HG02884 (cell line): Measurements from ENCODE around the gene RCN1.
"Not testable (repeated sequence)": the region's sequence is repeated elsewhere in the genome, so short reads cannot be mapped to it uniquely, and the experiment has no call there.

ENCODE experiments used
- ATAC-seq: cut with Tn5 transposase; IDR thresholded peaks from one replicate; pipeline ENCODE4 v1.9.1; 2021; ENCODE audit warnings: mild to moderate bottlenecking, moderate library complexity; ENCODE audit not compliant: unreplicated experiment

Gene RCN1

DNA sequence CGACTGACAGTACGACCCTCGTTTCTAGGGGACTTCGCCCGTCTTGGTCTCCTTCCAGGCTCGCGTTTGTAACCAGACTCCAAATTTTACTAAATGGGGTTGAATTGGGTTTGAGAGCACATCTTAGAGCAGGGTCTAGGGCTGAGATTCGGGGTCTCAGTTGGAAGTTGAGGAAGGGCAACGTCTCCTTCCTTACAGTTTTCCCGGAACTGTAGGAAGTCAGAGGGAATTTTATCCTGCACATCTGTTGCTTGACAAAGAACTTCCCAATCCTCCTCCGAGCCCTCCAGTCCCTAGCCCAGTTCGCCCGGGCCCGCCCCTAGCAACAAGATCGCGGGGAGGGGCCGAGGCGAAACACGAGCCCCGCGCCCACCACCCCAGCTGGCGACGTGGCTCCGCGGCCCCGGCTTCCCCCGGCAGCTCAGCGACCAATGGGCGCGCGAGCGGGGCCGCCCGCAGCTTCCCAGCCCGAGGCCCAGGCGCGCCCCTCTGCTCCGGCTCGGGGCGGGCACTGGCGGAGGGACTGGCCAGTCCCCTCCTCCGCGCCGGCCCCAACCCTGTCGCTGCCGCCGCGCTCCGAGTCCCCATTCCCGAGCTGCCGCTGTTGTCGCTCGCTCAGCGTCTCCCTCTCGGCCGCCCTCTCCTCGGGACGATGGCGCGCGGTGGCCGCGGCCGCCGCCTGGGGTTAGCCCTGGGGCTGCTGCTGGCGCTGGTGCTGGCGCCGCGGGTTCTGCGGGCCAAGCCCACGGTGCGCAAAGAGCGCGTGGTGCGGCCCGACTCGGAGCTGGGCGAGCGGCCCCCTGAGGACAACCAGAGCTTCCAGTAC is at the start of gene RCN1:
Gene RCN1, plus strand, starts transcription at position 530 of the 826 bp plus-strand sequence. Its CDS starts 123 bp downstream, at position 653.
- peak; percentile 42 for ATAC-seq

DNA sequence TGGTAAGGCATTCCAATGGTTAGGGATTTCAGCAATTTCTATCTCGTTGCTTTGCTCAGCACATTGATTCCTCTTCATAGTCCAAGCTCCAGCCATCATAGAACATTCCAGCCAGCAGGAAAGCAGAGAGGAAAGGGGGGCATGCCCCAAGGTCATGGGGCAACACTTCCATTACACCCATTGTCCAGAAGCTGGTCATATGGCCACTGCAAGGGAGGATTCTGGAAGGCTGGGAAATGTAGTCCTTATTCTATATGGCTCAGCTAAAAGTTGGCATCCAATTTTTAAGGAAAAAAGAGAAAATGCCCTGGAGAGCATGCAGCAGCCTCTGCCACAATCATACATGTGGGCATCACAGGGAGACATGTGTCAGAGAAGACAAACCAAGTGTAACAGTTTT is 47.1 kb upstream of the RCN1 start:
- ATAC-seq, result no peak

DNA sequence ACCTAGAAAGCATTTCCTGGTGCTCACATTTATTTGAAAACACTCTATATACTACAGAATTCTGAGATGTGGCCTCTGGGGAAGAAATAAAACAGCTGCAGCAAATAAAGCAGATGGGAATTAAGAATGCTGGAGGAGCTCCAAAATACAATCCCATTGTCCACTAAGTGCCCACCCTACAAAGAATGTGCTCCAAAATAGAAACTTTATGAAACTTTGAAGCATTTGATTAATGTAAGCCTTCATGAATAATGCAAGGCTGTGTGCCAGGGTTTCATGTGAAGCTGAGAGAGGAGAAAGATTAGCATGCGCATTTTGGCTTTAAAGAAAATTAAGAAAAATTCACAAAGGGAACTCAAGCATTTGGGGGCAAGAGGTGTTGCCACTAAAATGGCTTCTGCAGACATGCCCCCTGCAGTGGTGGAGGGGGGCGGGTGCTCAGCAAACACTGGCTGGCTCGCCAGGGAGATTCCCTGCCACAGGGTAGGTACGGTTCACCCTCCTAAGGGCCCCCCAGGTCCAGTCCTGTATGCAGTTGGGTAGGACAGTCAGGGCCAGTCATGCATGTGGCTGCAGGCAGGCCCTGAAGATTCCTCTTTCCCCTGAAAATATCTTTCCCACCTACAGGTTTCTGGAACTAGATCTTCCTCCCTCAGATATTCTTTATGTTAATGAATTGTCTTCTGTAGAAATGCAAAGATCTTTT is 46.6 kb upstream of the RCN1 start:
- ATAC-seq, result no peak

DNA sequence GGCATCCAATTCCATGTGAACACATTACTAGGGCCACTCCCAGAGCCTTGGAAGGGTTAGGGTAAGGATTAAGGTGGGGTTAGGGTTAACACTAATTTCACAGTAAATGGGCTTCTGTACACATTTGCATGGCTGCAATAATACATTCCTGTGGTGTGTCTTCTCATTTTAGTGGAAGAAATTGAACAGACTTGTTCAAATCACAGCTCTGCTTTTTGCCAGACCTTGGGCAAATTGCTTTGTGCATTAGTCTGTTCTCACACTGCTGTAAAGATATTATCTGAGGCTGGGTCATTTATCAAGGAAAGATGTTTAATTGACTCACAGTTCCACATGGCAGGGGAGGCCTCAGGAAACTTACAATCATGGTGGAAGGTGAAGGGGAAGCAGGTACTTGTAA is 45.4 kb upstream of the RCN1 start:
- no peak for ATAC-seq

DNA sequence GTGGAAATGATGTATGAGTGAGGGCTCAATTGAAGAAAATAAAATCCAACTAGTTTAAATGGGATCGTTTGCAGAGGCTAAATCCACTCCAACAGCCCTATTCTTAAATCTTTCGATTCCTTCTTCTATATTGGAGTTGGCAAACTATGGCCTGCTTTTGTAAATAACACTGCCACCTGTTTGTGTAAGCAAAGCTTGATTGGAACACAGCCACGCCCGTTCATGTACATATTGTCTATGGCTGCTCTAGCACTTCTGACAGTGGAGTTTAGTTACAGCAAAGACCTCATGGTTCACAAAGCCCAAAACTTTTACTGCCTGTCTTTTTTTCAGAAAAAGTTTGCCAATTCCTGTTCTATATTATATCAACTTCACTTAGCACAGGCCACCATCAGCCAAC is 40.6 kb upstream of the RCN1 start:
- ATAC-seq, result no peak

DNA sequence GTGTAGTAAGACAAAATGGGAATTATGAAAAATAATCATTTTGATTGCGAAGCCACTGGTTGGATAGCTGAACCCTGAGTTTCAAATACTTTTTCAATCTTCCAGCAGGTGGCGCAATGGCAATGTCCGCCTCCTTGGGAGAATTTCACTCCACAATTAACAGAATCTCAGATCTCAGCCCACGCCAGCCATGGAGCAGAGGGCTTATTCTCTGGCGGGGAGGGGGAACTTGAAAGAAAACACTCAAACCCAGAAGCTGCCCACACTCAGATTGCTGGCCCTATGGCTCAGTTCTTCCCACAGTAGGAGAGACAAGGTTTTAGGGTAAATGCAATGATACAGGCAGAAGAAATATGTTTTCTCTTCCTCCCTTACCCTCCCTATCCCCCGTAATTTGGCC is 38.7 kb upstream of the RCN1 start:
- peak; percentile 42 for ATAC-seq

DNA sequence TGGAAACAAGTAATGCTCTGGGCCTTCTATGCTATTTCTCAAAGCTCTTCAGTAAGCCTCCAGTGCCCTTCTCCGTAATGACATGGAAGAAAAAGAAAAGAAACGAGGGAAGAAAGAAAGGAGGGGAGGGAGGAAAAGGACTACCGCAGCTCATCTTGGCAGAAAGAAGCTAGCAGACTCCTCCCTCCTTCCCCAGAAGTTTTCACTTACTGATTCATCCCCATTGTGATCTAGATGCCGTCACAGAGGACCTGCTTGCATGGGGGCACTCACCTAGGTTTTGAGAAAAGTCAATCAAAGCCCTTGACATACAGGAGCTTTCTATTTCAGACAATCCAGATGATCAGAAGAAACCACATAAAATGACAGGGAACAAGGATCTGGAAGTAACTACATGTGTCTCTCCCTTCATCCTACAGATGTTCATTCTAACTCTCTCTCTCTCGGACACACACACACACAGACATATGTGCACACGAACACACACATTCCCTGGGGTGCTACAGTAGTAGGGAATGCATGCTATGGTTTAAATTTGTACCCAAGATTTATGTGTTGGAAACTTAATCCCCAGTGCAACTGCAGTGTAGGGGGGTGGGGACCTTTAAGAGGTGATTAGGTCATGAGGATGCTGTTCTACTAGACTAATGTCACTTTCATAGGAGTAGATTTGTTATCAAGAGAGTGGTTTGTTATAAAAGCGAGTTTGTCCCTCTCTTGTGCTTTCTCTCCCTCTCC is 37.6 kb upstream of the RCN1 start:
- no peak for ATAC-seq

DNA sequence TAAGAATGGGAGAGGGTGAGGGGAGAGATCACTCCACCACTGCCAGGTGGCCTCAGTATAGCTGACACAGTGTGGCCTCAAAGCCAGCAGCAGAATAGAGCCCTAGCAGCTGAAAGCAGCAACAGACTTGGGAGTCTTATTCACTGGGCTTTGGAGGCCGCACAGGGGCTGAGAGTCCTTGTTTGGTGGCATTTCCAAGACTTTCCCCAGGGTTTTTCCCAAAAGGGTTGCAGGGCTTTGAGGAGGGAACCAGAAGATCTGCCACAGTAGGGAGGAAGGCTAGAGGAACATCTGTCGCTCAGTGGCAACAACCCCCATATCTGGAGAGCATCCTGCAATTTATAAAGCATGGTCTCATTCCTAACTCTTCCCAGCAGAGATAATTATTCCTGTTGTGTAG is 35.0 kb upstream of the RCN1 start:
- ATAC-seq, result no peak

DNA sequence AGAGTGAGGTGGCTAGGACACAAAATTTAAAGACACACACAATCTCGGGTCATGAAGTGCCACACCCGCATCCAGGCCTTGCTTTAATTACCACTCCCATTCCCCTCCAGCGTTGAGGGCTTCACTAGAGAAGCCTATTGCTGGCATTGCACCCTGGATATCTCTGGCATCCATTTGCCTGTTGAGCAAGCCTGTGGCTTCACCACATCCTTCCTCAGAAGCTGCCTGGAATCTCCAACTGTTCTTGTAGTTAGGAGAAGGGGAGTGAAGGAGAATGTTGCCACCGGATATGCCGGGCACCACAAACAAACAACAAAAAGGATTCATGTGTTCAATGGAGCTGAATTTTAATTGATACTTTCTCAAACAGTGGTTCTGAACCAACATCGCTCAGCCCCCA is 34.4 kb upstream of the RCN1 start:
- no peak for ATAC-seq

DNA sequence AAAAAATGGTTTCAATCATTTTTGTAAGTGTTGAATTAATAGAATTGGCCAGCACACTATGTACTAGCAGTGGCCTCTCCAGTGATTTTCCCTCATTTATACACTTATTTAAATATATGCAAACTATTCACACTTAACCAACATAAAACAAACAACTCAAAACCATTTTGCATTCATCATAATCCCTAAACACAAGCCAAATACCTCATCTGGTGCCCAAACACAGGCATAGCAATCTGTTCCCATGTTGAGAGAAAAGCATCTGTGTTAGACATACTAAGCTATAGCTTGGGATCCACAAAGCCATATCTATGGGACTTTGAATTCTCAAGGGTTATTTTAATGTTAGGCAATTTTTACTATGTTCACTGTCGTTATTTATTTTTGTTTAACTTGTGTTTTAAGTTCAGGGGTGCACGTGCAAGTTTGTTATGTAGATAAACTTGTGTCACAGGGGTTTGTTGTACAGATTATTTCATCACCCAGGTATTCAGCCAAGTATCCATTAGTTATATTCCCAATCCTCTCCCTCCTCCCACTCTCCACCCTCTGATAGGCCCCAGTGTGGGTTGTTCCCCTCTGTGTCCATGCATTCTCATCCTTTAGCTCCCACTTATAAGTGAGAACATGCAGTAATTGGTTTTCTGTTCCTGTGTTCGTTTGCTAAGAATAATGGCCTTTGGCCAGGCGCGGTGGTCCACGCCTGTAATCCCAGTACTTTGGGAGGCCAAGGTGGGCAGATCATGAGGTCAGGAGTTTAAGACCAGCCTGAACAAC is 31.0 kb upstream of the RCN1 start:
- no peak for ATAC-seq

DNA sequence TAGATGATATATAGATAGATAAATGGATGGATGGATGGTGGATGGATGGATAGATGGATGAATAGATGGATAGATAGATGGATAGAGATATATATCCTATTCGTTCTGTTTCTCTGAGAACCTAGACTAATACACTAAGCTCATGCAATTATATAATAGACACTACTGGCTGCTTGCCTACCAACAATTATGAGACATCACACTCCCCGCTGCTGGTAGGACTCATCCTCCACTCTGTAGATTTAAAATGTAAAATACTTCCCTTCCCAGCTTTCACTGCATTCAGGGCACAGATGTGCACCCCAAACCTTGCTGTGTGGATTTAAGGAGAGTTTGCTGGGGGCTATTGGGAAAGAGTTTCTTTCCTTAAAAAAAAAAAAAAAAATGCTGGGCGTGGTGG is 28.3 kb upstream of the RCN1 start:
- ATAC-seq, result no peak

DNA sequence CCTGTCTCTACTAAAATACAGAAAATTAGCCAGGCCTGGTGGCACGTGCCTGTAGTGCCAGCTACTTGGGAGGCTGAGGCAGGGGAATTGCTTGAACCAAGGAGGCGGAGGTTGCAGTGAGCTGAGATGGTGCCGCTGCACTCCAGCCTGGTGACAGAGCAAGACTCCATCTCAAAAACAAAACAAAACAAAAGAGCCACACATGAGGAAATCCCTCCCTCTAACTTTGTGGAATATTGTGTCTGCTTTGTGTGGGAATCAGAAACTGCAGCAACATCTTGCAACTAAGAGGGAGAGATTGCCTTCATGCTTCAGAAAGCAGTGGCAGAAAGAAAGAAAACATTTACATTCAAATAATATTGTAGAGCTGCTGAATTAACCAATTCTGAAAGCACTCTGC is 27.8 kb upstream of the RCN1 start:
- not testable (repeated sequence) for ATAC-seq

DNA sequence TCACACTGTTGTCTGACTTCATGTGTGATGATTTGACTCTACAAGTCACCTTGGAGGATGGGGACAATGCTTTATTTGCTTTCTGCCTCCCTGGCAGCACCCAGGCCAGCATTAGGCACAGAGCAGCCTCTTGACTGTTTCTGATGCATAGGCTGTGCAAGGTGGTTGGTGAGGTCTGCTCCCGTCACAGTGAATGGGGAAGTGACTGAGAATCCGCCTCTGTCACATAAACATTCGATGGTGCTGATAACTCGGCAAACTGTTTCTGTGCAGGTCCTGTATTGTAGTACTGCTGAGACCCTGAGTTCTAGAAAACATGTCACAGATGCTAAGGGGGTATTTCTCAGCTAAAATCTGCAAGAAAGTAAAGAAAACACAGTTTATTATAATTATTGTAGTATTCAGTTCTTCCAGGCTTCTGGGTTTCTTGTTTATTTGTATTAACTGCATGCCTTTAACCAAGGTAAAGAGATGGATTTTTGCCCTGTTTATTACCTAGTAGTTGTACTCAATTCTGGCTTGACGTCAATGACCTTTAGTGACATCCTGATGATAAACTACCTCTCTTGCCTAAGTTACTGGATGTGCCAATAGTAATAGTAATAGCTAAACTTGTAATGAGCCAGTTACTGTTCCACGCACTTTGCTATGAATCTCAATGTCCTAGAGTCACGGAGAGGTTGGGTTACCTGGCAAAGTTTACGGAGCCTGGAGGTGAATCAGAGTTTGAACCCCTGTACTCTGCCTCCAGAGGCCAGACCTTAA is 24.8 kb upstream of the RCN1 start:
- ATAC-seq, result no peak

DNA sequence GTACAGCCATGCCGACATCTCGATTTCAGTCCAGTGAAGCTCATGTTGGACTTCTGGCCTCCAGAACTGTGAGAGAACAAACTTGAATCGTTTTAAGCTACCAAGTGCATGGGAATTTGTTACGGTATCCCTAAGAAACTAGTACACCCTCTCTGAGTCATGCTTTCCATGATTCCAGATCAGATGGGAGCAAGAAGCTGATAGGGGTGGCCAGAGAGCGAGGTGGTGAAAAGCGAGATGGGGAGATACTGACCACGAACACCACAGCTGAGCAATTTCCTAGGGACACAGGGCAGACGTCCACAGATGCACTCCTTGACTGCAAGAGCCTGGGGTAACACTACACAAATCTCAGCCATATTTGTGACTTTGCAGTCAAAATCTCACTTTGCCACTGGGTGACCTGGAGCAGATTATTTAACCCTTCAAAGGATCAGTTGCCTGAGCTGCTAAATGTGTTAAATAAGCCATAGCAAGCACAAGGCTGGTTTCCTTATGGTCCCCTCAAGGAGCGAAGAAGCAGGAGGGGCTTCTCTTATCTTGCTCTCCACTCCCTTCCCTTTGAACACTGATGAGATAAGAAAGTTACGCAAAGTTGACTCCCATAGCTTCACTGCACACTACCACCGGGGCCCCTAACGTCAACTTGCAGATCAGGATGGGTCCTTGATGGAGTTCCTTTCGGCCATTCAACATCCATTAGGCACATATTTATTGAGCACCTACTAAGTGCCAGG is 22.6 kb upstream of the RCN1 start:
- ATAC-seq, result no peak

DNA sequence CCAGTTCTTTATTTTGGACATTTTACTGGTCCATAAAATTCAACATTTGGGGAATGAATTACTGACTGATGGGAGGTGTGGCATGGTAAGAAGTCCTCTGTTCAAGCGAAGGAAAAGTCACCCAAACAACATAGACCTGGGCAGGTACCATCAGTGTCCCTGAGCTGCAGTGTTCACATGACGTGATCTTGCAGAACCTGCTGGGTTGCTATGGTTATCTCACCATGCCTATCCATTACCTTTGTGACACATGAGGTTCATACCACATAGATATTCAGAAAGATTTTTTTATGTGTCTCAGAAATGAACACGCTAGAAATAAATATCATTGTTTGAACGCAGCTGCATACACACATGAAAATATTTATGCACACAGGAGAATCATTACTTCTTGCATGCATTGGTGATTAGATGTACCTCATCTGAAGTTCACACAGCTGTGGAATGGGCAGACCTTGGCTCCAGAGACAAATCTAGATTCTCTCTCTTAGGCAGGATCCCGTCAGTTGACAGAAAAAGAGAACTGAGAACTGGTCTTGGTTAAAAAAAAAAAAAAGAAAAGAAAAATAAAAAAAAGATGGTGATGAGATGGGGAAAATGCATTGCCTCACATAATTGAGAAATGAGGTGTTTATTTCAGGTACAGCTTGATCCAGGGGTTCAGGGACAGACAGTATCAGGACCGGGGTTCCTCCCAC is 21.4 kb upstream of the RCN1 start:
- peak; percentile 81 for ATAC-seq

DNA sequence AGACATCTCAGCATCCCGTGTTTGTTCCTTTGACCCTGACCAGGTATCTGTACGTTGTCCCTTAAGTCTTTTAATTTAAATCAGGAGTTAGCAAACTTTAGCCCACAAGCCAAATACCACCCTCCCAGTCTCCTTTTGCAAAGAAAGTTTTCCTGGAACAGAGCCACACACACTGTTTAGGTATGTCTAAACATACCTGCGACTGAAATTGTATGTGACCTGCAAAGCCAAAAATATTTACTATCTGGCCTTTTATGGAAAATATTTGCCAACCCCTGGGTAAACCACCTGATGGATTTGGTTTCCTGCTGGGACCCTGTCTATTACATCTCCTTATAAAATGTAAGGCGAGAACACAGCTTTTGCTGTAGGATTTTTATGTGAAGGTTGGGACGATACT is 20.2 kb upstream of the RCN1 start:
- ATAC-seq, result no peak

DNA sequence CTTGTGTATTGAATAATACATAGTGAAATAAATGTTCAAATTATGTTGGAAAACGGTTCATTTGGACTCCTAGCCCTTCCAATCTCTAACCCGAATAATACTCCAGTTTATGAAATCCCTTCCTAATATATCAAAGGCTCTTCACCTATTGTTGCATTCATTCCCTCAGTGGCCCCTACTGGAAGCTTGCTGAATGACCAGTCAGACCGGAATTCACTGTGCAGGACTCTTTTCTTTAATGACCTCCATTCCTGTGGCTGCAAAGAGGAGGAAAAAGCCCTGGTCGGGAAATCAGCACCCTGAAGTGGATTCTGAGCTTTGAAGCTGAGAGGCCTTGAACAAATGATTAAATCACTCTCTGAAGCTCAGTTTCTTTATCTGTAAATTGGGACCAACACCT is 19.1 kb upstream of the RCN1 start:
- no peak for ATAC-seq

DNA sequence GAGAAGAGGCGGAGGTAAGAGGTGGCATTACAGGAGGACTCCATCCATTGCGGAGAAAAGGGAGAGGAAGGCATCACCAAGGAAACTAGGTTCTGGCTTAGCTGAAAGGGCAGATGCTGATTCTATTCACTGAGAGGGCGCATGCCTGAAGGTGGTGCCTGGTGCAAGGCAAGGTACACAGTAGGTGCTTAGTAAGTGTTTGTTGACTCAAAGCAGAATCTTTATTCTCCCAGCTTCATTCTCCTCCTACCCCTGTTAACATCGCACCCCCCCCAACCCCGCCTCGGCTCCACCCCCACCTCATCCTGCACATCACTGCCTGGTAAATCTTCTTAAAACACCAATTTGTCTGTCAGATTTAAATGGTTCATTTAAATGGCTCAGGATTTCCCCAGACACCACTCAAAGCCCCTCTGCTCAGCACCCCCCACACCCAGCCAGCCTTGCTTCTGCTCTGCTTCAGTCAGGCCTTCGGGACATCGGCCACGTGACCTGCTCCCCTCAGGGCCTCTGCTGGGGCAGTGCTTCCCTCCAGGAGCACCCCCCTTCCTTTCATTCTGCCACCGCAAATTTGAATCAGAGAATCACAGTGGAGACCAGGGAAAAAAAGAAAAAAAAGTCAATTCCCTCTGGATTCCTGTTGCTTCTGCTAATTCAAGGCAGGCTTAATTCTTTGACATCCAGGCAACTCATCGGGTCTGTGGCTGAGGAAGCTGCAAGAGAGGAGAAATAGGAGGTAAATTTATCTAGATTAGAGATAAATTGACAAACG is 17.8 kb upstream of the RCN1 start:
- no peak for ATAC-seq
